H1 (cell line): ENCODE data around the gene ULK3. TPM values are rescaled to one million over a fixed set of nuclear protein-coding genes. Genes with fewer than 3 reads are reported as not detected.

ENCODE experiments used
- CTCF ChIA-PET: fragments of 300-600 bp; sonication (Branson Sonifier 250); formaldehyde crosslinking; loops from one replicate; lab custom pipeline; 2021; ENCODE audit not compliant: partially characterized antibody; lab: Charles Lee
- POLR2A ChIA-PET: fragments of 300-600 bp; sonication (Branson Sonifier 250); formaldehyde crosslinking; loops from one replicate; lab custom pipeline; 2021; ENCODE audit warnings: inconsistent platforms; ENCODE audit not compliant: partially characterized antibody; lab: Charles Lee
- DNase-seq, 2 experiments: peaks; one replicate each; pipeline versions ENCODE4 v3.0.0 to v3.0.0-alpha.2; 2010 to 2022; ENCODE audit warnings: low spot score in 2 of 2, low read depth in 1 of 2, mixed read lengths in 1 of 2
- FAIRE-seq: peaks from 2 replicates; lab custom pipeline; 2011; peaks lifted over from hg19 to GRCh38; lab: Jason Lieb, UNC
- H2AFZ ChIP-seq: 2 replicates; pipeline ENCODE4 v1.8.1; 2012; ENCODE audit warnings: low read length, inconsistent platforms
- H2AK5ac ChIP-seq: 2 replicates; pipeline ENCODE4 v1.6.1; 2013; ENCODE audit warnings: low read depth, low read length
- H2BK120ac ChIP-seq: replicated peaks from 2 replicates; pipeline ENCODE3; 2013; ENCODE audit warnings: low read depth, low read length, inconsistent platforms
- H2BK12ac ChIP-seq: 2 replicates; pipeline ENCODE4 v1.6.1; 2013; ENCODE audit warnings: low read depth, low read length
- H2BK15ac ChIP-seq: 2 replicates; pipeline ENCODE4 v1.6.1; 2013; ENCODE audit warnings: low read length
- H2BK20ac ChIP-seq: 2 replicates; pipeline ENCODE4 v1.6.1; 2013; ENCODE audit warnings: low read length
- H2BK5ac ChIP-seq: 2 replicates; pipeline ENCODE4 v1.6.1; 2013; ENCODE audit warnings: low read depth, low read length
- H3K14ac ChIP-seq: 2 replicates; pipeline ENCODE4 v1.6.1; 2013; ENCODE audit warnings: inconsistent platforms; ENCODE audit not compliant: insufficient read length
- H3K18ac ChIP-seq: 2 replicates; pipeline ENCODE4 v1.6.1; 2013; ENCODE audit warnings: low read length; ENCODE audit errors: extremely low read depth
- H3K23ac ChIP-seq: 2 replicates; pipeline ENCODE4 v1.6.1; 2013; ENCODE audit warnings: inconsistent platforms; ENCODE audit not compliant: insufficient read length
- H3K23me2 ChIP-seq: 2 replicates; pipeline ENCODE4 v1.6.1; 2013; ENCODE audit warnings: low read depth, low read length
- H3K27ac ChIP-seq: 2 replicates; pipeline ENCODE4 v1.6.1; 2011; ENCODE audit warnings: low read depth, low read length, inconsistent platforms
- H3K27me3 ChIP-seq, 4 experiments: replicated peaks in 1 of 4; 1 replicate in 1 of 4; 2 replicates in 3 of 4; pipeline versions ENCODE4 v1.6.1 to v1.8.1; 2011 to 2013; ENCODE audit warnings: low read length in 3 of 4, mild to moderate bottlenecking in 3 of 4, inconsistent platforms in 2 of 4, mixed read lengths in 2 of 4, moderate library complexity in 1 of 4; ENCODE audit not compliant: control insufficient read depth in 3 of 4, insufficient read depth in 3 of 4; ENCODE audit errors: extremely low read depth in 1 of 4
- H3K36me3 ChIP-seq, 4 experiments: 2 replicates each; pipeline versions ENCODE4 v1.6.1 to v1.8.1; 2011 to 2013; ENCODE audit warnings: mild to moderate bottlenecking in 4 of 4, low read length in 3 of 4, moderate library complexity in 2 of 4, control low read depth in 1 of 4, inconsistent platforms in 1 of 4; ENCODE audit not compliant: insufficient read depth in 4 of 4, control insufficient read depth in 2 of 4
- H3K4ac ChIP-seq: replicated peaks from 2 replicates; pipeline ENCODE3; 2013; ENCODE audit warnings: low read length, low read depth, mixed read lengths, inconsistent platforms; ENCODE audit not compliant: insufficient read length
- H3K4me1 ChIP-seq, 4 experiments: replicated peaks in 1 of 4; 1 replicate in 1 of 4; 2 replicates in 3 of 4; pipeline versions ENCODE4 v1.6.1 to v1.8.1; 2011 to 2013; ENCODE audit warnings: low read length in 3 of 4, inconsistent platforms in 2 of 4, mixed read lengths in 1 of 4; ENCODE audit not compliant: insufficient read depth in 4 of 4, control insufficient read depth in 3 of 4
- H3K4me2 ChIP-seq, 2 experiments: 2 replicates each; pipeline versions ENCODE4 v1.6.1 to v1.8.1; 2011 to 2013; ENCODE audit warnings: low read depth in 2 of 2, low read length in 2 of 2, control low read depth in 1 of 2, inconsistent platforms in 1 of 2, mild to moderate bottlenecking in 1 of 2; ENCODE audit not compliant: insufficient read depth in 1 of 2
- H3K4me3 ChIP-seq, 4 experiments: fragments of 200-600, 300-600 bp in 1 of 4; sonication (generic), shearing (Covaris generic), sonication (Bioruptor Twin) in 1 of 4; 2 replicates each; pipeline versions ENCODE4 v1.5.1 to v1.8.1; 2011 to 2016; ENCODE audit warnings: low read length in 4 of 4, low read depth in 3 of 4, control low read depth in 2 of 4, inconsistent platforms in 2 of 4, mild to moderate bottlenecking in 2 of 4, mixed read lengths in 1 of 4, moderate library complexity in 1 of 4; ENCODE audit not compliant: insufficient read depth in 2 of 4; ENCODE audit errors: extremely low read depth in 1 of 4
- H3K56ac ChIP-seq: replicated peaks from 2 replicates; pipeline ENCODE3; 2013; ENCODE audit warnings: low read depth, mild to moderate bottlenecking, mixed read lengths, low read length, inconsistent platforms; ENCODE audit not compliant: insufficient read length
- H3K79me1 ChIP-seq: 2 replicates; pipeline ENCODE4 v1.6.1; 2013; ENCODE audit warnings: low read depth, low read length, control low read depth
- H3K79me2 ChIP-seq, 2 experiments: 2 replicates each; pipeline versions ENCODE4 v1.6.1 to v1.8.1; 2012 to 2013; ENCODE audit warnings: low read length in 2 of 2, mild to moderate bottlenecking in 2 of 2, inconsistent platforms in 1 of 2; ENCODE audit not compliant: insufficient read depth in 2 of 2, control insufficient read depth in 1 of 2
- H3K9ac ChIP-seq, 4 experiments: replicated peaks in 1 of 4; 1 replicate in 1 of 4; 2 replicates in 3 of 4; pipeline versions ENCODE4 v1.6.1 to v1.8.1; 2011 to 2013; ENCODE audit warnings: low read depth in 3 of 4, low read length in 3 of 4, control low read depth in 2 of 4, mild to moderate bottlenecking in 2 of 4, moderate library complexity in 2 of 4, inconsistent platforms in 1 of 4; ENCODE audit errors: extremely low read depth in 1 of 4
- H3K9me3 ChIP-seq, 2 experiments: 2 replicates each; pipeline versions ENCODE4 v1.6.1 to v1.8.1; 2012 to 2013; ENCODE audit warnings: mild to moderate bottlenecking in 2 of 2, moderate library complexity in 2 of 2, control low read depth in 1 of 2, inconsistent platforms in 1 of 2, low read depth in 1 of 2, low read length in 1 of 2, mixed read lengths in 1 of 2; ENCODE audit not compliant: insufficient read depth in 2 of 2
- H4K20me1 ChIP-seq, 2 experiments: replicated peaks in 1 of 2; 2 replicates each; pipeline versions ENCODE3 to v1.8.1; 2011 to 2013; ENCODE audit warnings: inconsistent platforms in 2 of 2, low read length in 2 of 2, mild to moderate bottlenecking in 1 of 2; ENCODE audit not compliant: insufficient read depth in 2 of 2, control insufficient read depth in 1 of 2
- H4K5ac ChIP-seq: 2 replicates; pipeline ENCODE4 v1.6.1; 2013; ENCODE audit warnings: low read length, low read depth, mixed read lengths, inconsistent platforms; ENCODE audit not compliant: insufficient read length
- H4K8ac ChIP-seq: 2 replicates; pipeline ENCODE4 v1.8.0; 2013; ENCODE audit warnings: mild to moderate bottlenecking, moderate library complexity, low read length, inconsistent platforms; ENCODE audit not compliant: insufficient read depth; ENCODE audit errors: extremely low read depth
- H4K91ac ChIP-seq: replicated peaks from 2 replicates; pipeline ENCODE3; 2013; ENCODE audit warnings: low read length, mixed read lengths, inconsistent platforms; ENCODE audit not compliant: insufficient read length
- CHD2 ChIP-seq: IDR thresholded peaks from 2 replicates; pipeline ENCODE4 v1.6.1; 2012; ENCODE audit warnings: low read length, improper control_type of control experiment
- CTBP2 ChIP-seq: IDR thresholded peaks from 2 replicates; pipeline ENCODE4 v1.7.0; 2011; ENCODE audit warnings: borderline replicate concordance, mild to moderate bottlenecking, moderate library complexity, mixed read lengths, low read length; ENCODE audit not compliant: insufficient read depth, insufficient read length
- TBP ChIP-seq: IDR thresholded peaks from 2 replicates; pipeline ENCODE4 v1.6.1; 2011; ENCODE audit warnings: low read depth, low read length, improper control_type of control experiment
- WGBS, 2 experiments: shearing (Covaris generic) in 1 of 2; methylation state at CpG; one replicate each; pipeline versions ENCODE4 v1.1.6 to v1.1.7; 2013 to 2015; ENCODE audit warnings: low lambda C conversion rate in 2 of 2, mixed read lengths in 2 of 2, inconsistent platforms in 1 of 2, low coverage in 1 of 2, missing lambda C conversion rate in 1 of 2; ENCODE audit not compliant: insufficient replicate concordance in 2 of 2, insufficient coverage in 1 of 2, insufficient read length in 1 of 2; ENCODE audit errors: extremely low coverage in 1 of 2, missing lambda C conversion rate in 1 of 2; 5-methylcytosine and 5-hydroxymethylcytosine counted together
- polyA plus RNA-seq, 7 experiments: library from polyadenylated mRNA; depleted of rRNA in 3 of 7; stranded (reverse) in 5 of 7; unstranded in 2 of 7; fragments of >200 nt in 5 of 7; fragments of 200-250 nt in 2 of 7; gene quantifications; 1 replicate in 5 of 7; 2 replicates in 1 of 7; 4 replicates in 1 of 7; pipeline versions ENCODE4 v1.2.1 to v1.2.3, GENCODE V29; 2011 to 2013; ENCODE audit warnings: missing spikeins in 2 of 7, mixed read lengths in 2 of 7
- total RNA-seq: library from RNA; stranded (reverse); fragmentation: NEBNext Ultra II Directional; extraction: Animal tissue kit (Norgen Biotek cat#: 25700); gene quantifications from 2 replicates; pipeline ENCODE4 v1.2.1, GENCODE V29; 2021
- TF ChIP-seq, protein P1 (sequence below): IDR thresholded peaks from 2 replicates; pipeline ENCODE4 v1.6.1; 2011; ENCODE audit warnings: low read depth, mild to moderate bottlenecking, low read length; ENCODE audit not compliant: insufficient read depth

Gene ULK3
- total and polyA plus RNA-seq, 2 of the 8 experiments (the other 6 are each of a cell fraction or from before 2014, with no cell fraction given): 27.1 to 34.4 TPM

- peaks cover 2 to 4% of the 10 kb centered on the region in 2 experiments for H4K20me1 ChIP-seq
- peaks cover 7% of the 10 kb centered on the region; the same call in 1 of the 2 replicates for H3K23me2 ChIP-seq
- H3K9ac ChIP-seq: peak overlapping the region in 1 of 4 experiments; percentile 85; a peak in 2 of 7 replicates
- H3K79me2 ChIP-seq: no peaks in the 10 kb centered on the region
- H4K8ac ChIP-seq: no peak overlapping the region
- no peak overlapping the region for H3K14ac ChIP-seq
- H3K23ac ChIP-seq: no peak overlapping the region
- H3K56ac ChIP-seq: no peak overlapping the region
- no peaks in the 10 kb centered on the region for H3K27me3 ChIP-seq
- no peak overlapping the region for H2BK12ac ChIP-seq
- 83% methylated on average over 12 of the region's 12 CpGs; no CpG with 5 or more reads in 1 of the 2 experiments for WGBS, 2 experiments
- peak overlapping the region in 2 of 4 experiments; percentile 89 to 92; a peak in 4 of 8 replicates for H3K4me3 ChIP-seq
- H3K27ac ChIP-seq: no peak overlapping the region
- H3K4me1 ChIP-seq: peaks cover 0 to 13% (median 8%) of the 10 kb centered on the region in 4 experiments; a peak in 6 of 7 replicates
- ChIA-PET POLR2A (interaction anchor here (0.8 to 4.1 kb wide), 6 partner anchors 11 to 63 kb away, joined by 3 to 23 read pairs (median 4); partner anchors contain the start of gene FAM219B), CTCF (interaction anchor here (0.7 to 2.5 kb wide), 16 partner anchors 8 to 106 kb away, joined by 3 to 24 read pairs (median 6); no protein-coding TSS in a partner anchor)
- peaks cover 3 to 18% (median 9%) of the 10 kb centered on the region in 4 experiments; a peak in 6 of 8 replicates for H3K36me3 ChIP-seq
- no peak overlapping the region for H3K4ac ChIP-seq
- H3K79me1 ChIP-seq: 0 out of 2 replicates have a peak, but pooled peaks cover 2% of the 10 kb centered on the region
- no peak for FAIRE-seq
- H4K5ac ChIP-seq: no peak overlapping the region
- no peak overlapping the region for H2BK20ac ChIP-seq
- TF ChIP-seq TBP: no peak
- TF ChIP-seq CTBP2: no peak
- TF ChIP-seq, protein P1, sequence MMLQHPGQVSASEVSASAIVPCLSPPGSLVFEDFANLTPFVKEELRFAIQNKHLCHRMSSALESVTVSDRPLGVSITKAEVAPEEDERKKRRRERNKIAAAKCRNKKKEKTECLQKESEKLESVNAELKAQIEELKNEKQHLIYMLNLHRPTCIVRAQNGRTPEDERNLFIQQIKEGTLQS: no peak
- no peak for TF ChIP-seq CHD2
- peak overlapping the region; percentile 75 to 82; a peak in 3 of 4 replicates for H3K4me2 ChIP-seq
- no peak overlapping the region for H3K18ac ChIP-seq
- no peak overlapping the region for H4K91ac ChIP-seq
- DNase-seq: no peak
- H3K9me3 ChIP-seq: no peaks in the 10 kb centered on the region
- H2AFZ ChIP-seq: no peak overlapping the region
- H2BK15ac ChIP-seq: no peak overlapping the region
- H2AK5ac ChIP-seq: no peak overlapping the region
- no peak overlapping the region for H2BK5ac ChIP-seq
- H2BK120ac ChIP-seq: no peak overlapping the region
Observed at GRCh38 chr15:74843891-74844299, 939 bp upstream of the ULK3 start.
